Natural killer cell treated with Interleukin-12 subunit alpha and Interleukin-12 subunit beta and Interleukin-15 and Interleukin-18, amount 100 ng/mL, for 72 hours (primary cell): ENCODE measurements around the gene SYNDIG1L. TPM values are rescaled to one million over a fixed set of nuclear protein-coding genes. Genes with fewer than 3 reads are reported as not detected.

Experiments
- ATAC-seq, 2 donors: fragments of 150-1000 bp; cut with Tn5 transposase in 1 of 2; sonication (Bioruptor Pico), chemical (Tn5 transposase) in 1 of 2; 2 replicates each; pipeline ENCODE4 v1.10.0; 2021
- DNase-seq: peaks from one replicate; pipeline ENCODE4 v3.0.0; 2022; ENCODE audit warnings: low spot score
- H3K27ac Mint-ChIP-seq, 2 donors: 1 replicate in 1 of 2; 2 replicates in 1 of 2; pipeline ENCODE4 v1.8.0; 2022; ENCODE audit warnings: mixed read lengths in 2 of 2, mild to moderate bottlenecking in 1 of 2, moderate library complexity in 1 of 2
- H3K27me3 Mint-ChIP-seq, 2 donors: 1 replicate in 1 of 2; 2 replicates in 1 of 2; pipeline ENCODE4 v1.8.0; 2022; ENCODE audit warnings: mixed read lengths in 2 of 2
- H3K36me3 Mint-ChIP-seq: one replicate; pipeline ENCODE4 v1.8.0; 2022; ENCODE audit warnings: mixed read lengths
- H3K4me1 Mint-ChIP-seq, 2 donors: 1 replicate in 1 of 2; 2 replicates in 1 of 2; pipeline ENCODE4 v1.8.0; 2022; ENCODE audit warnings: low read depth in 2 of 2, mixed read lengths in 2 of 2, mild to moderate bottlenecking in 1 of 2
- H3K4me3 Mint-ChIP-seq: one replicate; pipeline ENCODE4 v1.8.0; 2022; ENCODE audit warnings: mixed read lengths
- H3K9me3 Mint-ChIP-seq: 2 replicates; pipeline ENCODE4 v1.8.0; 2022; ENCODE audit warnings: mixed read lengths
- total RNA-seq, 2 donors: library from RNA; stranded (reverse); gene quantifications; one replicate each; pipeline ENCODE4 v1.2.3, GENCODE V29; 2022

SYNDIG1L gene
- not detected for total RNA-seq

DNA sequence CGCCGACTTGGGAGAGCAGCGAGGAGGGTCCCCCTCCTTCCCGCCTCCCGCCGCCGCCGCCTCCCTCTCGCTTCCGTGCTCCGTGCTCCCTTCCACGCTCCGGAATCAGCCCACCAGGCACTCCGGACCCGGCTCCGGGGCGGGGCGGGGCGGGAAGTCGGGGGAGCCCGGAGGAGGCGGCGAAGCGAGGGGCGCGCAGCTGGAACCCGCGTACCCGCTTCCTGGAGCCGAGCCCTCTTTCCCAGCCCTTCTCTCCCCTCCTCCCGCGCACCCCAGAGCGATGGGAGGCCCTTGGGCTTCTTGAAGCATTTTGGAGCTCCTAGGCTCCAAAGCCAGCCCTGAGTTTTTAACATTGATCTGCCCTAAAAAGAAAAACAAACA, at the start of gene SYNDIG1L:
Gene SYNDIG1L, minus strand, starts transcription at position 9 of the 381 bp plus-strand sequence. CDS start 16,466 bp downstream, outside the sequence.
- Mint-ChIP-seq H3K9me3 (no peaks in the 10 kb centered on the region), H3K27me3 (peaks cover 41 to 44% of the 10 kb centered on the region in 2 donors), H3K27ac (no peak within 1 kb of the TSS), H3K4me1 (peaks cover 3 to 6% of the 10 kb centered on the region in 2 donors), H3K36me3 (no peaks in the 10 kb centered on the region), H3K4me3 (peak within 1 kb of the TSS; percentile 71)
- DNase-seq: no peak
- no peak for ATAC-seq

DNA sequence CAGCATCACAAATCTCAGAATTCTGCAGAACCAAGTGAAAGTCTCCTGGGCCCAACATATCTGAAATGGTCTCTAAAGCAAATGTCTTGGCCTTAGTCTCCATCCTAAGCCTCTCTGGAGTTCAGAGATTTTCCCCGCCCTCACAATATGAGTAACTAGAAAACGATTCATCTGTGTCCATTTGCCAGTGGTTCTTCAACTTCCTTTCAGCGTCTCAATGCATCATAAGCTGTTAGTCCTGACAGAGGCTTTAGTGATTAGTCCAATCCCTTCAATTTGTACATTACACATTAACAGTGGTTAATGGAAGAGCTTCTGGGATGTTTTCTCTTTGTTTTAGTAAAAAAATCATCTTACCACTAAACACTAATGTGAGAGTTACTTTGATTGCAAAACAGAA, 49.7 kb upstream of the SYNDIG1L start:
- Mint-ChIP-seq H3K27me3 (no peaks in the 10 kb centered on the region), H3K27ac (no peak overlapping the region), H3K4me3 (no peak overlapping the region), H3K4me1 (no peaks in the 10 kb centered on the region), H3K9me3 (no peaks in the 10 kb centered on the region), H3K36me3 (peaks cover 4% of the 10 kb centered on the region)
- ATAC-seq (no peak), DNase-seq (no peak)

DNA sequence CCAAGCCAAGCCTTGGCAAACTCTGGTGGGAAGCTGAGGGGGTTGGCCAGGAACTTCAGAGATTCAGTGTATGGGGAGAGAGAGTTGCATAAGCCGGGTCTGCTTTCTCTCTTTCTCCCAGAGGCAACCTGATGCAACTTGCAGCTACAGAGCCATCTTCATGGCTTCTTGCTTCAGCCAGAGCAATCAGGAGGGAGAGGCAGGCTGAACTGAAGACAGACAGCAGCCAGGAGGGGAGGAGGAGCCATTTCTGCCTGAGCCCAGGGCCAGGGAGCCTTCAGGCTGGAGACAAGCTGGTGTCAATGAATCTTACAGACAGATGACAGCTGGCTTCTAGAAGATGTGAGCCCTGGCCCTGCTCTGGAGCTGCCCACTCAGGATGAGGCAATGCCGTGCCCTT, 48.4 kb upstream of the SYNDIG1L start:
- H3K4me1 Mint-ChIP-seq: no peaks in the 10 kb centered on the region
- no peak overlapping the region for H3K4me3 Mint-ChIP-seq
- ATAC-seq (no peak), DNase-seq (no peak)
- peaks cover 4% of the 10 kb centered on the region for H3K36me3 Mint-ChIP-seq
- no peaks in the 10 kb centered on the region for H3K9me3 Mint-ChIP-seq
- no peaks in the 10 kb centered on the region for H3K27me3 Mint-ChIP-seq
- no peak overlapping the region for H3K27ac Mint-ChIP-seq

DNA sequence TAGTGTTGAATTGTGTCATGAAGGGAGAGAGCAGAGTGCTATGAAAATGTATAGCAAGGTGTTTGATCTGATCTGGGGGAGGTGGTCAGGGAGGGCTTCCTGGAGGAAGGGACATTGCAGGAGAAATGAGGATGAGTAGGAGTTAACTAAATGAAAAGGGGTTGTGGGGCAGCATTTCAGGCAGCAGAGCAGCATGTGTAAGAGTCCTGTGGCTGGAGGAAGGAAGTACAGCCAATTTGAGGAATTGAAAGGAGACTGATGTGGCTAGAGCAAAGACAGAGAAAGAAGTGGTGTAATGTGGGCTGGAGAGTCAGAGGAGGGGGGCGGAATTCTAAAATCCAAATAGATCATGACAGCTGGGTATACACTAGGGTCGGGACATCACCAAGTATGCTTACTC, 46.6 kb upstream of the SYNDIG1L start:
- H3K4me1 Mint-ChIP-seq: no peaks in the 10 kb centered on the region
- no peaks in the 10 kb centered on the region for H3K9me3 Mint-ChIP-seq
- peaks cover 4% of the 10 kb centered on the region for H3K36me3 Mint-ChIP-seq
- DNase-seq (peak; percentile 41), ATAC-seq (no peak)
- H3K27ac Mint-ChIP-seq: no peak overlapping the region
- peaks cover 0 to 3% of the 10 kb centered on the region in 2 donors for H3K27me3 Mint-ChIP-seq
- H3K4me3 Mint-ChIP-seq: no peak overlapping the region

DNA sequence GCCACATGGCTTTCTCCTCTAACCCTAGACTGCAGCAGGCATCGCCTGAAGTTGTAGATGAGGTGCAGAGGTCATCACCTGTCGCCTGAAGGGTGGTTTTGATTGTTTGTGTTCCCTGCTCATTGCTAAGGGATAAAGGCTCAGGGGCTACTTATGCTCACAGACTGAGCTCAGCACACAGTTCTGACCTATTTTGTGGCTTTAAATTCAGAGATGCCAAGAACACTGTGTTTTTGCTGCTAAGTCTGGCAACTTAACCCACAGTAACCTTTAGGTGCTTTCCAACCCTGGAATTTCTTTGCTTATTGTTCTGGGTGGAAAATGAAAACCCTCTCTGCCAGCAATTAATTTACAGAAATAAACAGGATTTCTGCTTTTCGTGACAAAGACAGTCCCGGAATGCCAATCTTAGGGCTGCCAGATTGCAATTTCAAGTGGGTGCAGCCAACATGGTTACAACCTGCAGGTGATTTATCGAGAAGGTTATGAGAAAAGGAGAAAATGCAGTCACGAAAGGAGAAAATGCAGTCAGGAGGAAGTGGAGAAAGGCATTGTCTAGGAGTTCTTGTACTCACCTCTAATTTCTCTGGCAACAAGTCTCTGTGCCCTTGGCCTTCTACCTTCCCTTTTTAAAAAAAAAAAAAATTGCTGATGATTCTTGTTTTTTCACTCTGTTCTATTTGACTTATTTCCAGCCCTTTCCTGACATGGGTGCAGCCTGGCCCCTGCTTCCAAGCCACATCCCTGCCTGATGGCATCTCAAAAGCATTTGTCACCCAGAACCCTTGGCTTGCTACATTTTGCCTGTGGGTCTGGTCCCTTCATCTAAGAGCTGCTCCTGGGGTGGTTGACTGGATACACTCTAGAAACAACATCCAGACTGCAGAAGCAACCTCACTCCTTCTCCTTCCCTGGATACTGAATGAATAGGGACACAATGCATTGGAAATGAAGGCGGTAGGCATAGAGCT, 43.8 kb upstream of the SYNDIG1L start:
- no peak overlapping the region for H3K27ac Mint-ChIP-seq
- peaks cover 0 to 3% of the 10 kb centered on the region in 2 donors for H3K27me3 Mint-ChIP-seq

DNA sequence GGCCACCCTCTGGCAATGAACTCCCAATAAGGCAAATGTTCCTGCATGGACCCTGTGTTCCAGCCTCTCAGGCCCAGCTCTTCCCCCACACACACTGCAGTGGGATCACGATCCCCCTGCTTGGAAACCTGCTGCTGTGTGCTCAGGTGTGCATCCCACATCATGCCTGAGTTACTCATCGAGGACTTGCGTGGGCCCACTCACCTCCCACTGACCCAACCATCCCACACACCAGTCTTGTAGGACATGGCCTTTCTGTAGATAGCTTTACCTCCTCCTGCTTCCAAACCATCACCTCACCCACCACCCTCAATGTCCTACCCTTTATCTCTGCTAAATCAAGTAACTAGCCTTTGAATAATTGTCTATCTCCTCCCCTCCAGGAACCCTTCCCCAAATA, 42.5 kb upstream of the SYNDIG1L start:
- ATAC-seq (peak in 1 of 2 donors; percentile 35), DNase-seq (no peak)
- no peaks in the 10 kb centered on the region for H3K4me1 Mint-ChIP-seq
- H3K27ac Mint-ChIP-seq: no peak overlapping the region
- peaks cover 1 to 3% of the 10 kb centered on the region in 2 donors for H3K27me3 Mint-ChIP-seq
- H3K4me3 Mint-ChIP-seq: no peak overlapping the region
- no peaks in the 10 kb centered on the region for H3K36me3 Mint-ChIP-seq
- H3K9me3 Mint-ChIP-seq: no peaks in the 10 kb centered on the region

More for the DNA sequence above, 43.8 kb upstream of the SYNDIG1L start:
- Mint-ChIP-seq H3K4me3 (no peak overlapping the region), H3K9me3 (no peaks in the 10 kb centered on the region), H3K36me3 (no peaks in the 10 kb centered on the region), H3K4me1 (no peaks in the 10 kb centered on the region)
- DNase-seq: peak; percentile 40
- no peak for ATAC-seq

DNA sequence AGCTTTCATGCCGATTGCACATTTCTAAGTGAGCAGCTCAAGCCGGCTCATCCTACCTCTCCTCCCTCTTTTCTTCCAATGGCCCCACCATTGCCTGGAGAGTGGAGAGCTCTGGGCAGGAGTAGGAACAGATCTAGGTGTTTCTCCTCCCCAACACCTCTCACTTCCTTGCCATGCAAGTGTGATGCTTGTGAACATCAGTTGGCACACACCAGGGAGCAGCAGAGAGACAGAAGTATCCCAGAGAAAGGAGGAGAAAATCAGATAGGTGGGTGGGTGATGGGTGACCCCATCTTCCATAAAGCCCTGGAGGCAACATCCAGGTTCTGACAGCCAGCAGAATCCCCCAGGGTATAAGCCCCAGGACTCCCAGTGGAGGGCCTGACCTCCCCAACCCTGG, 39.3 kb upstream of the SYNDIG1L start:
- Mint-ChIP-seq H3K36me3 (no peaks in the 10 kb centered on the region), H3K4me3 (no peak overlapping the region), H3K4me1 (no peaks in the 10 kb centered on the region), H3K27me3 (peaks cover 10 to 19% of the 10 kb centered on the region in 2 donors), H3K9me3 (no peaks in the 10 kb centered on the region), H3K27ac (no peak overlapping the region)
- DNase-seq: peak; percentile 31
- ATAC-seq: no peak

DNA sequence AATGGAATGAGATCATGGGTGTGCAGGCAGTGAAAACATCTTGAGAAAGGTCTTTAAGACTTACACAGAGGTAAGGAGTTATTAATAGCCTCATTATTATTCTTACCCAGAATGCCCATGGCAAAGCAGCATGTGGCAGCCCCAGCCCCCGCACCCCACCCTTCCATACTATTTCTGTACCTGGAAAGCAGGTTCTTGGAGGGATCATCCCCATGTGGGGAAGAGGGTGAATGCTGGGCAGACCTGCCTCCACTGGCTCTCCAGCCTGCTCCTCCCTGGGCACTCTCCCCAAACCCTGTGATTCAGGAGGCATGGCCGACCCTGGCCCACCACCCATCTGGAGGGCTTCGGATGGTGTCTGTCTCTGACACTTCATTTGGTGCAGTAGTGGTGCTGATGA, 38.8 kb upstream of the SYNDIG1L start:
- DNase-seq (no peak), ATAC-seq (no peak)
- no peak overlapping the region for H3K4me3 Mint-ChIP-seq
- no peaks in the 10 kb centered on the region for H3K9me3 Mint-ChIP-seq
- no peak overlapping the region for H3K27ac Mint-ChIP-seq
- no peaks in the 10 kb centered on the region for H3K4me1 Mint-ChIP-seq
- H3K27me3 Mint-ChIP-seq: peaks cover 16 to 24% of the 10 kb centered on the region in 2 donors
- no peaks in the 10 kb centered on the region for H3K36me3 Mint-ChIP-seq

DNA sequence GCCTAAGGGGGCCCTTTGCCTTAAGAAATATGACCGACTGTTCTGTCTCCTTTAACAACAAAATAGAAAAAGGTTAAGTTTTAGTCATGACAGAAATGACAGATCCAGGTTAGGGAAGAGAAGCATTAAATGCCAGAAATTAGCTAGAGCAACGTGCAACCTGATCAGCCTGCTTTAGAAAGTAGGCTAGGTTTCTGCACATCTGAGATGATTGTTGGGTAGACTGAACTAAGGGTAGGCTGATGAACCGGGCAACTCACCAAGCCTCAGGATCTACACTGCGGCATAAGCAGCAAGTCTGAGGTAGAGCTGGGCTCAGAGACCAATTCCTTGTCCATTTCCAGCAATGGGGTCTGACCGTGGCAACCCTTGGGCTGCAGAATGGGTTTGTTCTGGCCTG, 37.7 kb upstream of the SYNDIG1L start:
- H3K4me3 Mint-ChIP-seq: no peak overlapping the region
- no peaks in the 10 kb centered on the region for H3K9me3 Mint-ChIP-seq
- H3K36me3 Mint-ChIP-seq: no peaks in the 10 kb centered on the region
- ATAC-seq: no peak
- no peak overlapping the region for H3K27ac Mint-ChIP-seq
- H3K4me1 Mint-ChIP-seq: no peaks in the 10 kb centered on the region
- peaks cover 14 to 26% of the 10 kb centered on the region in 2 donors for H3K27me3 Mint-ChIP-seq
- no peak for DNase-seq

DNA sequence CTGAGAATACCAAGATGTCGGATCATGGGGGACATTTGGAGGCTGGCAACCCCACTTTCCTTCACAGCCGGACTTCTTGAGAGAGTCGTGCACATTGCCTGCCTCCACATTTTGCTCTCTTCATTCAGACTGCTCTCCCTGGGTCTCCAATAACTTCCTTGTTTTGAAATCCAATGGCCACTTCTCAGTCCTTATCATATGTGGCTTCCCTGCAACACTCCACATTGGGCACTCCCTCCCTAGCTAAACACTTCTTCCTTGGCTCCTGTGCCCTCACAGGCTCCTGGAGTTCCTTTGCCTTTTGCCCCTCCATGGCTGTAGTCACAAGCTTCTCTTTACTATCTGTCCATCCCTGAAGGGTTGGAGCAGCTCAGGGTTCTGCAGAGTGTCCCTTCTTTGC, 37.0 kb upstream of the SYNDIG1L start:
- DNase-seq: peak; percentile 18
- H3K4me1 Mint-ChIP-seq: no peaks in the 10 kb centered on the region
- no peak overlapping the region for H3K27ac Mint-ChIP-seq
- no peaks in the 10 kb centered on the region for H3K36me3 Mint-ChIP-seq
- H3K4me3 Mint-ChIP-seq: no peak overlapping the region
- ATAC-seq: no peak
- H3K27me3 Mint-ChIP-seq: peaks cover 13 to 26% of the 10 kb centered on the region in 2 donors
- H3K9me3 Mint-ChIP-seq: no peaks in the 10 kb centered on the region

DNA sequence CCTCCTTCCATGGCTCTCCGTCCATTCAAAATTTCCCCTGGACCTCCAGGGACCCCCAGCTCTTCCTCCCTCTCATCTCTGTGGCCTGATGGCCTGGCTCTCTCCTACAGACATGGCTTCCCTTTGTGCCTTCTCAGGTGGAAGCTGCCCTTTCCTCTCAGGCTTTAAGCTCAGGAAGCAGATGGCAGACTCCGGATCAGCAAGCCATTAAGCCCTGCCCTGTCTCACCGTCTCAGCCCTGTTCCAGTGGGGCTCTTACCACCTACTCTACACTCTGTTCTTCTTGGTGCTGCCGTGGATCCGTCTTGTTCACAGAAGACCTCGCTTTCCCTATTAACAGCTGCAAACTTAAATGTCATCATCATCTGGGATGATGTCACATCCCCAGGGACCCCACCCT, 34.0 kb upstream of the SYNDIG1L start:
- Mint-ChIP-seq H3K4me1 (no peaks in the 10 kb centered on the region), H3K36me3 (no peaks in the 10 kb centered on the region), H3K27me3 (peaks cover 15 to 26% of the 10 kb centered on the region in 2 donors), H3K27ac (no peak overlapping the region), H3K9me3 (no peaks in the 10 kb centered on the region), H3K4me3 (no peak overlapping the region)
- DNase-seq (no peak), ATAC-seq (no peak)

DNA sequence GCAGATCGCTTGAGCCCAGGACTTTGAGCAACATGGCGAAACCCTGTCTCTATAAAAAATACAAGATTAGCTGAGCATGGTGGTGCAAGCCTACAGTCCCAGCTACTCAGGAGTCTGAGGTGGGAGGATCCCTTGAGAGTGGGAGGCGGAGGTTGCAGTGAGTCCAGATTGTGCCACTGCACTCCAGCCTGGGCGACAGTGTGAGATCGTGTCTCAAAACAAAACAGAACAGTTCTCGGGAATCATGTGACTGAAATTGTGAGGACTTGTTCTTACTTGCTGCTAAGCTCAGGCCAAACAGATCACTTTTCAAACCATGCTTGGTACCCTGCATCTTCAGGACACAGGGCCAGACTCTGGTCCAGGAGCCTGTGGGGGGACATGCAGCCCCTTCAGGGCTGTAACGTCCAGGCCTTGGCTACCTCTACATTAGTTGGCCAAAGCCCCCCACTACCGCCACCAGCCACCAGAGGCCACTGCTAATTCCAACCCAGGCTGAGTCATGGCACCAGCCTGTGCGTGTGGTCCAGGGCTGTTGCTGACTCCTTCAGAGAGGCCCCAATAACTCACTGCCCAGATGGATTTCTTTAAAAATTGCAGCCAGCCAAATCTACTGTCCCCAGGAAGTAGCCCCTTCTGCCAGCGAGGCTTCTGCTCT, 33.4 kb upstream of the SYNDIG1L start:
- Mint-ChIP-seq H3K27ac (no peak overlapping the region), H3K27me3 (peaks cover 18 to 26% of the 10 kb centered on the region in 2 donors), H3K9me3 (no peaks in the 10 kb centered on the region), H3K4me3 (no peak overlapping the region), H3K36me3 (no peaks in the 10 kb centered on the region), H3K4me1 (no peaks in the 10 kb centered on the region)
- ATAC-seq (peak; percentile 65 to 74), DNase-seq (peak; percentile 55)

DNA sequence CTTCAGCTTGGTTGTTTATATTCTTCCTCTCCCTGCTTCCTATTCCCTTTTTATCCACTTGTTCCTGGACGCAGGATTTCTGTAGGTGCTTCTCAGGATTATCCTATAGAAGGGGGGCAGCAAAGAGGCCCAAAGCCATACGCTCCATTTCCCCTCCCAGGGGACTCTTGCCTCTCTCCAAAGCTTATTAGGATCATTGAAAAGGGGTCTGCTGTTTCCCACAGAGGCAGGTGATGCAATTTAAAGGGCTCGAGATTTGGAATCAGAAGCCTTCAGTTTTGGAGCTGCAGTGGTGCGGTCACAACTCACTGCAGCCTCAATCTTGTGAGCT, 31.5 kb upstream of the SYNDIG1L start:
- DNase-seq (no peak), ATAC-seq (no peak)
- peaks cover 26 to 29% of the 10 kb centered on the region in 2 donors for H3K27me3 Mint-ChIP-seq
- H3K36me3 Mint-ChIP-seq: no peaks in the 10 kb centered on the region
- H3K4me3 Mint-ChIP-seq: no peak overlapping the region
- H3K4me1 Mint-ChIP-seq: no peaks in the 10 kb centered on the region
- H3K27ac Mint-ChIP-seq: no peak overlapping the region
- no peaks in the 10 kb centered on the region for H3K9me3 Mint-ChIP-seq
